ENCODE measurements around the gene RLN3. TPM values are rescaled to one million over a fixed set of nuclear protein-coding genes. Genes with fewer than 3 reads are reported as not detected.

Gene RLN3
- not detected in 2 replicates for total RNA-seq

- no peak within 1 kb of the TSS for H3K4me2 ChIP-seq (ENCODE audit: insufficient read depth, low read length)
- TF ChIP-seq, protein P1, sequence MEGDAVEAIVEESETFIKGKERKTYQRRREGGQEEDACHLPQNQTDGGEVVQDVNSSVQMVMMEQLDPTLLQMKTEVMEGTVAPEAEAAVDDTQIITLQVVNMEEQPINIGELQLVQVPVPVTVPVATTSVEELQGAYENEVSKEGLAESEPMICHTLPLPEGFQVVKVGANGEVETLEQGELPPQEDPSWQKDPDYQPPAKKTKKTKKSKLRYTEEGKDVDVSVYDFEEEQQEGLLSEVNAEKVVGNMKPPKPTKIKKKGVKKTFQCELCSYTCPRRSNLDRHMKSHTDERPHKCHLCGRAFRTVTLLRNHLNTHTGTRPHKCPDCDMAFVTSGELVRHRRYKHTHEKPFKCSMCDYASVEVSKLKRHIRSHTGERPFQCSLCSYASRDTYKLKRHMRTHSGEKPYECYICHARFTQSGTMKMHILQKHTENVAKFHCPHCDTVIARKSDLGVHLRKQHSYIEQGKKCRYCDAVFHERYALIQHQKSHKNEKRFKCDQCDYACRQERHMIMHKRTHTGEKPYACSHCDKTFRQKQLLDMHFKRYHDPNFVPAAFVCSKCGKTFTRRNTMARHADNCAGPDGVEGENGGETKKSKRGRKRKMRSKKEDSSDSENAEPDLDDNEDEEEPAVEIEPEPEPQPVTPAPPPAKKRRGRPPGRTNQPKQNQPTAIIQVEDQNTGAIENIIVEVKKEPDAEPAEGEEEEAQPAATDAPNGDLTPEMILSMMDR (IDR thresholded peaks at IDR 0.05; ENCODE audit: extremely low read depth, low read depth, low read length) = no peak
- no peak within 1 kb of the TSS for H3K4me3 ChIP-seq (ENCODE audit: insufficient read depth, low read length)
- no peaks in the 10 kb centered on the region for H3K36me3 ChIP-seq (ENCODE audit: insufficient read depth, low read length)
- DNase-seq (ENCODE audit: insufficient read length, low spot score, missing footprints) = no peak
- peaks cover 4% of the 10 kb centered on the region for H3K4me1 ChIP-seq (ENCODE audit: insufficient read depth, low read length)
- no peak within 1 kb of the TSS for H2AFZ ChIP-seq (ENCODE audit: low read length)
- no peaks in the 10 kb centered on the region for H3K79me2 ChIP-seq (ENCODE audit: insufficient read depth, low read length)
- H3K27ac ChIP-seq (ENCODE audit: low read depth, low read length) = no peak within 1 kb of the TSS
- peaks cover 17% of the 10 kb centered on the region for H3K27me3 ChIP-seq (ENCODE audit: insufficient read depth, low read length)
- H3K9me3 ChIP-seq (ENCODE audit: low read depth, low read length) = no peaks in the 10 kb centered on the region
- no peaks in the 10 kb centered on the region for H4K20me1 ChIP-seq (ENCODE audit: insufficient read depth, low read length)
These were observed at the start of gene RLN3 for GRCh38 chr19:14027856-14028450. TSS of gene RLN3 (plus strand) at chr19:14028148. CDS start at chr19:14028205, 57 bp downstream.

DNA sequence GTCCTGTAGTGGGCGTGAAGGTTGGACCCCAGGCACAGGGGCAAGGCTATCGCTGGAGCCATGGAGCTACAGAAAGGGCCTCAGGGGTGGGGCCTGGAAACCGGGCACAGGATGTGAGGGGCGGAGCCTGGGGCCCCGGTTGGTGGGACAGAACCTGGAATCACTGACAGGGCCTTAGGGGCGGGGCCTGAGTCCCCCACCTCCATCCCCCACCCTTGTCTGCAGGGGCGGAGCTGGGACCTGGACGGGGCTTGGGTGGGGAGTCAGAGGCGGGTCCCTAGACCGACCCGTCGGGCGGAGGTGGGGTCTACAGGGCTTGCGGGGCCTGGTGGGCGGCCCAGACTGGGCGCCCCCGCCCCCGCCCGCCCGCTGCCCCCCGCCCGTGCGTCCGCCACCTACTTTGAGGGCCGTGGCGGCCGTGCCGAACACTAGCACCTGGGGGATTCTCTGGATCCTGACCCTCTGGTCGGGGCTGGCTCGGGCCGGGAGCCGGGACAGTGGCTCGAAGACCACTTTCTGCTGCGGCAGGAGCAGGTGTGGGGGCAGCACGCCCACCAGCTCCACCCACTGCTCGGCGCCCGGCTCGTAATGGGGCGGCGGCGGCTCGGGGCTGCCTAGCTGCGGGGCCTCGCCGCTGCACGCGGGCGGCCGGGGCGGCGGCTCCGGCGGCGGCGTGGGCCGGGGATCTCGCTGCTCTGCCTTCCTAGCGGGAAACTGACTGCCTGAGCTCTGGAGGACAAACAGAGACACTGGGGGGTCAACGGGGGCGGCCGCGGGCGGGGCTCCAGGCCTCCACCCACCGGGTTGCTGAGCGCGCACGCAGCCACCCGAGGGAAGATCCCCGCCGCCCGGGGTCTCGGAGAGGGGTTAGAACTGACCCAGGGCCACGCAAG is 49.4 kb upstream of the RLN3 start:
- no peak for DNase-seq (ENCODE audit: insufficient read length, low spot score, missing footprints)
- Histone ChIP-seq H3K4me1 (ENCODE audit: insufficient read depth, low read length) (no peaks in the 10 kb centered on the region), H3K4me3 (ENCODE audit: insufficient read depth, low read length) (no peak overlapping the region), H3K9me3 (ENCODE audit: low read depth, low read length) (no peaks in the 10 kb centered on the region), H4K20me1 (ENCODE audit: insufficient read depth, low read length) (no peaks in the 10 kb centered on the region), H3K27ac (ENCODE audit: low read depth, low read length) (no peak overlapping the region), H3K27me3 (ENCODE audit: insufficient read depth, low read length) (no peaks in the 10 kb centered on the region), H3K36me3 (ENCODE audit: insufficient read depth, low read length) (peaks cover 8% of the 10 kb centered on the region), H2AFZ (ENCODE audit: low read length) (no peak overlapping the region), H3K4me2 (ENCODE audit: insufficient read depth, low read length) (no peak overlapping the region), H3K79me2 (ENCODE audit: insufficient read depth, low read length) (no peaks in the 10 kb centered on the region)
- TF ChIP-seq, protein P1 (IDR thresholded peaks at IDR 0.05; ENCODE audit: extremely low read depth, low read depth, low read length) = no peak

- DNase-seq (ENCODE audit: insufficient read length, low spot score, missing footprints) = no peak
- no peak overlapping the region for H2AFZ ChIP-seq (ENCODE audit: low read length)
- TF ChIP-seq, protein P1 (IDR thresholded peaks at IDR 0.05; ENCODE audit: extremely low read depth, low read depth, low read length) = no peak
- H3K4me2 ChIP-seq (ENCODE audit: insufficient read depth, low read length) = no peak overlapping the region
- no peaks in the 10 kb centered on the region for H3K9me3 ChIP-seq (ENCODE audit: low read depth, low read length)
- H3K36me3 ChIP-seq (ENCODE audit: insufficient read depth, low read length) = peaks cover 8% of the 10 kb centered on the region
- H3K4me1 ChIP-seq (ENCODE audit: insufficient read depth, low read length) = no peaks in the 10 kb centered on the region
- H3K27me3 ChIP-seq (ENCODE audit: insufficient read depth, low read length) = no peaks in the 10 kb centered on the region
- H3K4me3 ChIP-seq (ENCODE audit: insufficient read depth, low read length) = no peak overlapping the region
- no peaks in the 10 kb centered on the region for H3K79me2 ChIP-seq (ENCODE audit: insufficient read depth, low read length)
- no peaks in the 10 kb centered on the region for H4K20me1 ChIP-seq (ENCODE audit: insufficient read depth, low read length)
- H3K27ac ChIP-seq (ENCODE audit: low read depth, low read length) = no peak overlapping the region
These were observed 48.7 kb upstream of the RLN3 start for GRCh38 chr19:13979244-13979615.

GRCh38 chr19:13979686-13980085 is 48.3 kb upstream of the RLN3 start:
- no peak for DNase-seq (ENCODE audit: insufficient read length, low spot score, missing footprints)
- Histone ChIP-seq H3K4me3 (ENCODE audit: insufficient read depth, low read length) (no peak overlapping the region), H3K27ac (ENCODE audit: low read depth, low read length) (no peak overlapping the region), H3K27me3 (ENCODE audit: insufficient read depth, low read length) (no peaks in the 10 kb centered on the region), H3K4me2 (ENCODE audit: insufficient read depth, low read length) (no peak overlapping the region), H3K36me3 (ENCODE audit: insufficient read depth, low read length) (peaks cover 8% of the 10 kb centered on the region), H2AFZ (ENCODE audit: low read length) (no peak overlapping the region), H3K4me1 (ENCODE audit: insufficient read depth, low read length) (no peaks in the 10 kb centered on the region), H3K9me3 (ENCODE audit: low read depth, low read length) (no peaks in the 10 kb centered on the region), H4K20me1 (ENCODE audit: insufficient read depth, low read length) (no peaks in the 10 kb centered on the region), H3K79me2 (ENCODE audit: insufficient read depth, low read length) (no peaks in the 10 kb centered on the region)
- TF ChIP-seq, protein P1 (IDR thresholded peaks at IDR 0.05; ENCODE audit: extremely low read depth, low read depth, low read length) = no peak

All from osteoblast (primary cell).